HG02763 (cell line): ENCODE data around the gene LBX2.

Experiments
- ATAC-seq: cut with Tn5 transposase; IDR thresholded peaks from one replicate; pipeline ENCODE4 v1.9.1; 2021; ENCODE audit warnings: mild to moderate bottlenecking, moderate library complexity; ENCODE audit not compliant: unreplicated experiment

LBX2 gene

GRCh38 chr2:74458132-74458937 is 41.1 kb downstream of the LBX2 start, which contains the start of gene WBP1:
Gene WBP1 (plus strand): TSS chr2:74458438. CDS start chr2:74458603, 165 bp downstream.
- peak; percentile 83 for ATAC-seq

- peak; percentile 36 for ATAC-seq
These were observed 41.8 kb downstream of the LBX2 start for GRCh38 chr2:74457549-74458131.

GRCh38 chr2:74457129-74457548 is 42.3 kb downstream of the LBX2 start:
- no peak for ATAC-seq

- peak; percentile 34 for ATAC-seq
These were observed 44.5 kb downstream of the LBX2 start, which contains the start of gene INO80B for GRCh38 chr2:74454654-74455511. Gene INO80B (plus strand): TSS chr2:74455087. CDS start chr2:74455117, 30 bp downstream.

GRCh38 chr2:74450570-74451190 is 48.7 kb downstream of the LBX2 start:
- no peak for ATAC-seq

- ATAC-seq: no peak
These were observed 50.6 kb downstream of the LBX2 start for GRCh38 chr2:74448771-74449170.
